ENCODE data around the gene PSMF1.

Gene PSMF1

GRCh38 chr20:1212607-1213396, 94.4 kb downstream of the PSMF1 start:
- TF ChIP-seq FOXP2 (optimal IDR thresholded peaks at IDR 0.05; ENCODE audit: borderline replicate concordance, extremely low read depth, extremely low read length, insufficient read depth) (no peak), TAF1 (IDR thresholded peaks at IDR 0.05; ENCODE audit: borderline replicate concordance, insufficient read depth, low read length) (no peak), POLR2AphosphoS5 (IDR thresholded peaks at IDR 0.05; ENCODE audit: low read depth, low read length) (no peak), REST (IDR thresholded peaks at IDR 0.05; ENCODE audit: insufficient read depth in 1 of 2, low read depth in 2 of 2, low read length in 2 of 2) (no peak), SIN3A (IDR thresholded peaks at IDR 0.05; ENCODE audit: borderline replicate concordance, insufficient read depth, low read length) (no peak)

GRCh38 chr20:1214838-1215261, 96.4 kb downstream of the PSMF1 start:
- no peak for TF ChIP-seq REST (IDR thresholded peaks at IDR 0.05; ENCODE audit: insufficient read depth in 1 of 2, low read depth in 2 of 2, low read length in 2 of 2)
- TF ChIP-seq FOXP2 (optimal IDR thresholded peaks at IDR 0.05; ENCODE audit: borderline replicate concordance, extremely low read depth, extremely low read length, insufficient read depth): no peak
- TF ChIP-seq POLR2AphosphoS5 (IDR thresholded peaks at IDR 0.05; ENCODE audit: low read depth, low read length): no peak
- no peak for TF ChIP-seq TAF1 (IDR thresholded peaks at IDR 0.05; ENCODE audit: borderline replicate concordance, insufficient read depth, low read length)

- TF ChIP-seq POLR2AphosphoS5 (IDR thresholded peaks at IDR 0.05; ENCODE audit: low read depth, low read length) (no peak), FOXP2 (optimal IDR thresholded peaks at IDR 0.05; ENCODE audit: borderline replicate concordance, extremely low read depth, extremely low read length, insufficient read depth) (no peak), REST (IDR thresholded peaks at IDR 0.05; ENCODE audit: insufficient read depth in 1 of 2, low read depth in 2 of 2, low read length in 2 of 2) (no peak), SIN3A (IDR thresholded peaks at IDR 0.05; ENCODE audit: borderline replicate concordance, insufficient read depth, low read length) (no peak), TAF1 (IDR thresholded peaks at IDR 0.05; ENCODE audit: borderline replicate concordance, insufficient read depth, low read length) (no peak)
Observed at GRCh38 chr20:1215386-1216170, 97.2 kb downstream of the PSMF1 start.

All from PFSK-1 (cell line).